OCI-LY3 (cell line): ENCODE measurements around the gene BACE2.

Experiments used
- CTCF ChIP-seq: fragments of 200-600, 300-600 bp; sonication (generic); IDR thresholded peaks from 2 replicates; pipeline ENCODE4 v1.5.1; 2014; ENCODE audit warnings: antibody characterized with exemption, low read length, low read depth
- EZH2phosphoT487 ChIP-seq: fragments of 200-600 bp; shearing (Covaris generic); IDR thresholded peaks from 2 replicates; pipeline ENCODE4 v1.6.1; 2018; ENCODE audit warnings: antibody characterized with exemption, mixed run types, low read depth

- TF ChIP-seq CTCF (no peak), EZH2phosphoT487 (no peak)
These were observed 47.0 kb upstream of the BACE2 start for GRCh38 chr21:41120997-41121396.
